Spinal cord (tissue), 10 donors: Measurements from ENCODE around the gene FN3K. TPM values are rescaled to one million over a fixed set of nuclear protein-coding genes. Genes with fewer than 3 reads are reported as not detected.
"Not testable (repeated sequence)": the region's sequence is repeated elsewhere in the genome, so short reads cannot be mapped to it uniquely, and the experiment has no call there.

Experiments used
- DNase-seq, 6 donors: peaks; one replicate each; pipeline versions ENCODE4 v3.0.0 to v3.0.0-alpha.2; 2013 to 2015; ENCODE audit warnings: low spot score in 6 of 6, low read depth in 4 of 6
- H3K27ac ChIP-seq: one replicate; pipeline ENCODE4 v1.5.1; 2013; ENCODE audit warnings: low read depth, low read length, control low read depth
- H3K27me3 ChIP-seq: one replicate; pipeline ENCODE4 v1.6.1; 2013; ENCODE audit warnings: low read length; ENCODE audit not compliant: control insufficient read depth, insufficient read depth
- H3K36me3 ChIP-seq: one replicate; pipeline ENCODE4 v1.6.1; 2013; ENCODE audit warnings: low read length; ENCODE audit not compliant: control insufficient read depth, insufficient read depth
- H3K4me1 ChIP-seq: one replicate; pipeline ENCODE4 v1.6.1; 2013; ENCODE audit warnings: low read length; ENCODE audit not compliant: control insufficient read depth, insufficient read depth
- H3K4me3 ChIP-seq: one replicate; pipeline ENCODE4 v1.5.1; 2013; ENCODE audit warnings: low read depth, low read length, control low read depth
- H3K9me3 ChIP-seq: one replicate; pipeline ENCODE4 v1.6.1; 2013; ENCODE audit warnings: low read length; ENCODE audit not compliant: control insufficient read depth, insufficient read depth
- WGBS: methylation state at CpG from one replicate; pipeline ENCODE4 v1.1.5; 2013; ENCODE audit warnings: missing lambda C conversion rate; ENCODE audit not compliant: insufficient coverage; 5-methylcytosine and 5-hydroxymethylcytosine counted together
- polyA plus RNA-seq, 2 donors: library from polyadenylated mRNA; unstranded; fragments of 120-200 nt; gene quantifications; one replicate each; pipeline ENCODE4 v1.2.1, GENCODE V29; 2013; ENCODE audit not compliant: insufficient read length in 2 of 2
- total RNA-seq, 2 donors: library from RNA; depleted of rRNA in 1 of 2; stranded (reverse); fragments of 120-200 nt in 1 of 2; fragments of >200 nt in 1 of 2; gene quantifications; one replicate each; pipeline versions ENCODE4 v1.2.3 to v1.2.4, GENCODE V29; 2013 to 2014
- donor health status: healthy.

The FN3K gene
- total and polyA plus RNA-seq, 4 donors: 11.7 to 78.1 (median 48.5) TPM

DNA sequence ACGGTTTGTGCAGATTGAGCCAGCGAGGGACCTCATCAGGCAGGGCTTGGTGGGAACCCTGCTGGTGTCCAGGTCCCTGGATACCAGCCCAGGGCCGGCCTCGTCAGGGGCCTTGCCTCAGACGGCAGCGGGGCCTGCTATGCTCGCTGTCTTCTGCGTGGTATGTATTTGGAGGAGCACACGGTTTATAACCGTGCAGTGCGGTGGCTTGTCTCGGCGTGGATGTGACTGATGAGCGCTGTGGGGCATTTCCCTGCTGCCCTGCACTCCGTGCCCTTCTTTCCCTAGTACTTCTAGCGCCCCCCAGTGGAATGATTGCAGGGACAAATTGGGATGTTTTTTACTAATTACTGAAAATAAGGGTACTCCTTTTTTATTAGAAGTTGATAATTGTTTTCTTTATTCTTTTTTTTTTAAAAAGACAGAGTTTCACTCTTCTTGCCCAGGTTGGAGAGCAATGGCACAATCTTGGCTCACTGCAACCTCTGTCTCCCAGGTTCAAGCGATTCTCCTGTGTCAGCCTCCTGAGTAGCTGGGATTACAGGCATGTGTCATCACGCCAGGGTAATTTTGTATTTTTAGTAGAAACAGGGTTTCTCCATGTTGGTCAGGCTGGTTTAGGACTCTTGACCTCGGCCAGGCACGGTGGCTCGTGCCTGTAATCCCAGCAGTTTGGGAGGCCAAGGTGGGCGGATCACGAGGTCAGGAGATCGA is 31.8 kb downstream of the FN3K start:
- WGBS: 91% methylated on average over 16 of the region's 24 CpGs

GRCh38 chr17:82769041-82769440 is 33.6 kb downstream of the FN3K start:
- H3K9me3 ChIP-seq: no peaks in the 10 kb centered on the region
- H3K36me3 ChIP-seq: peaks cover 67% of the 10 kb centered on the region
- peaks cover 4% of the 10 kb centered on the region for H3K4me1 ChIP-seq
- H3K4me3 ChIP-seq: no peak overlapping the region
- WGBS: 95% methylated on average over 6 of the region's 7 CpGs
- H3K27me3 ChIP-seq: no peaks in the 10 kb centered on the region
- no peak for DNase-seq
- no peak overlapping the region for H3K27ac ChIP-seq

More for the DNA sequence above, 31.8 kb downstream of the FN3K start:
- Histone ChIP-seq H3K9me3 (no peaks in the 10 kb centered on the region), H3K4me3 (no peak overlapping the region), H3K27ac (no peak overlapping the region), H3K36me3 (peaks cover 57% of the 10 kb centered on the region), H3K4me1 (peaks cover 4% of the 10 kb centered on the region), H3K27me3 (no peaks in the 10 kb centered on the region)
- peak in 1 of 6 donors; percentile 43 for DNase-seq

GRCh38 chr17:82772026-82772425 is 36.6 kb downstream of the FN3K start:
- Histone ChIP-seq H3K27ac (no peak overlapping the region), H3K36me3 (peaks cover 67% of the 10 kb centered on the region), H3K9me3 (no peaks in the 10 kb centered on the region), H3K4me3 (no peak overlapping the region), H3K4me1 (peaks cover 8% of the 10 kb centered on the region), H3K27me3 (no peaks in the 10 kb centered on the region)
- WGBS: 88% methylated on average over 3 of the region's 3 CpGs
- DNase-seq: no peak

GRCh38 chr17:82774456-82774855 is 39.0 kb downstream of the FN3K start:
- not testable (repeated sequence) for DNase-seq, H3K4me3 ChIP-seq, H3K27me3 ChIP-seq, H3K27ac ChIP-seq, H3K9me3 ChIP-seq, H3K4me1 ChIP-seq
- peaks cover 55% of the 10 kb centered on the region for H3K36me3 ChIP-seq
- WGBS: 88% methylated on average over 15 of the region's 19 CpGs

DNA sequence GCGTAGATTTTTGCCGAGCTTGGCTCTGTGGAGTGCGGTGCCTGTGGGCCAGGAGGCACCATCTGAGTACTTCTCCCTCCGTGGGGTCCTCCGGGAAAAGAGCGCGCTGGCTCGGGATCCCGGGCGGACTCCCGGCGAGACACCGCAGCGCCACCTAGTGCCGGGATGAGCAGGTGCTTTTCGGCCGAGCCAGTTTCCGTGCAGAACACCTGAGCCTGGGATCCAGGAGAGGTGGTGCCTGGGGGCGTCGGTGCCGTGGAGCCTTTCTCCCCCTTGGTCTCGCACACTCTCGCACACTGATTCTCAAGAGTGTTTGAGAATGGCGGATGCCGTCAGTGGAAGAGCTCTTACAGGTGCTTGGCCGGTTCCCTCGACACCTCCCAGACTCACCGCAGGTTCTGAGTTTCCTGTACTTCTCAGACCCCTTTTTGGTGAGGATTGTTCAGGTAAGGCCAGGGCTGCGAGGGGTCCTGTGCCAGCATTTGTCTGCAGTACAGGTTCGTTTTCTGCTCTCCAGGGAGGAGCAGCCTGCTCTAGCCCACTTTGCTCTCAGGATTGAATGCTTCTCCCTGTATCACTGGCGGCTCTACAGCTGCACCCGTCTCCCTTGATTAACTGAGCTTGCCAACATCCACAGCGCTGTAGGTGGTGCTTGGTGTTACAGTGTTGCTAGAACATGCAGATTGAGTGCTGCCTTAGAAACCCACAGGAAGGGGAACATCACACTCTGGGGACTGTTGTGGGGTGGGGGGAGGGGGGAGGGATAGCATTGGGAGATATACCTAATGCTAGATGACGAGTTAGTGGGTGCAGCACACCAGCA is 39.8 kb downstream of the FN3K start:
- Histone ChIP-seq H3K4me3 (no peak overlapping the region), H3K36me3 (peaks cover 56% of the 10 kb centered on the region), H3K9me3 (no peaks in the 10 kb centered on the region), H3K27ac (no peak overlapping the region), H3K4me1 (peaks cover 8% of the 10 kb centered on the region), H3K27me3 (no peaks in the 10 kb centered on the region)
- DNase-seq: peak in 2 of 6 donors; percentile 68 to 72
- WGBS: 45% methylated on average over 29 of the region's 34 CpGs

DNA sequence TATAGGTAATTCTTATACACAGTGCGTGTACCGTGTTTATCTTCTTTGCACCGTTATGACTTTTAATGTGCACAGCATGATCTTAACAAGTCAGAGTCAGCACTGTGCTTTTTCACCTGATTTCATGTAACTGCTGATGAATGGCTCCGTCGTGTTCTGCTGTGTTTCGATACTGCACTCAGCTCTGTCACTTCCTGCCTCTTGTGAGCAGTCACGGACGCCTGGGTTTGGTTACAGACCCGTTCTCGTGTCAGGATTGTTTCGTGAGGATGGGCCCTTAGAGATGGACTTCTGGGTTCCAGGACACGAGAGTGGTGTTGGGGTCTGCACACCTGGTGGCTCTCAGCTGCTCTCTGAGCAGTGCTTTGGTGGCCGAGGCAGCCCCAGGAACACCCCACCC is 41.0 kb downstream of the FN3K start:
- Histone ChIP-seq H3K36me3 (peaks cover 54% of the 10 kb centered on the region), H3K27me3 (no peaks in the 10 kb centered on the region), H3K4me1 (peaks cover 9% of the 10 kb centered on the region), H3K4me3 (no peak overlapping the region), H3K27ac (no peak overlapping the region), H3K9me3 (no peaks in the 10 kb centered on the region)
- no peak for DNase-seq
- WGBS: 95% methylated on average over 13 of the region's 13 CpGs

- Histone ChIP-seq H3K36me3 (peaks cover 57% of the 10 kb centered on the region), H3K4me1 (peaks cover 20% of the 10 kb centered on the region)
- WGBS: 99% methylated on average over 6 of the region's 21 CpGs
- H3K27ac ChIP-seq, DNase-seq, H3K4me3 ChIP-seq, H3K9me3 ChIP-seq, H3K27me3 ChIP-seq: not testable (repeated sequence)
Observed at GRCh38 chr17:82777778-82778375, 42.5 kb downstream of the FN3K start.

DNA sequence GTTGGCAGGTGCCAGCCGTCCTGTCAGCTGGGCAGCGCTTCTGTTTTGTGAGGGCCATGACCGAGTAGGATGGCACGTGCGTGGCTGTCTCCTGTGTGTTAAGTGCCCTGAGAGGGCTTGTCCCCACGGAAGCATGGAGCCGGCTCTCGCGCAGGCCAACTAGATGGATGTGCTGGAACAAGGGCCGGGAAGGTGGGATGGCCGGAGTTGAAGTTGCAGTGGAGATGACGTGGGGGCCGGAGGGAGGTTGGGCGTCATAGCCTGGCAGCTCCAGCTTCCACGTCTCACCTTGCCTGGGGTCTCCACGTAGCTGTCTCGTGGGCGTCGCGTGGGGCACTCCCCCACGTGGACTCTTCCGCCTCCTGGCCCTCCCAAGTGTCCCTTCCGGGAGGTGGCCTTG is 44.1 kb downstream of the FN3K start:
- peaks cover 20% of the 10 kb centered on the region for H3K4me1 ChIP-seq
- H3K9me3 ChIP-seq: no peaks in the 10 kb centered on the region
- no peak for DNase-seq
- H3K4me3 ChIP-seq: no peak overlapping the region
- no peak overlapping the region for H3K27ac ChIP-seq
- WGBS: 94% methylated on average over 23 of the region's 23 CpGs
- H3K27me3 ChIP-seq: no peaks in the 10 kb centered on the region
- H3K36me3 ChIP-seq: peaks cover 66% of the 10 kb centered on the region

DNA sequence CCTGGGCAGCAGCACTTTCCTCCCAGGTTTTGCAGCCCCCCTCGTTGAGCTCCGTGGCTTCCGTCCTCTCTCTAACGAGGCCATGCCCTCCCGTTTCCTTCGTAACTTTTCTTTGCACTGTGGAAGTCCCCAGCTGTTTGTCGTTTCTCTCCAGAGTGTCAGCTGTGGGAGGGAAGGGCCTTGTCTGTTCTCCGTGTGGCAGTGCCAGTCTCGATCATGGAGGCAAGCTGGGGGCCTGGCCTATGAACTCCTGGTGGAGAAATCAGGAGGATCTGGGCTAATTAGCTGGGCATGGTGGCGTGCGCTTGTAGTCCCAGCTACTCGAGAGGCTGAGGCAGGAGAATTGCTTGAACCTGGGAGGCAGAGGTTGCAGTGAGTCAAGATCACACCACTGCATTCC is 44.8 kb downstream of the FN3K start:
- Histone ChIP-seq H3K4me3 (no peak overlapping the region), H3K4me1 (peaks cover 15% of the 10 kb centered on the region), H3K27me3 (no peaks in the 10 kb centered on the region), H3K27ac (no peak overlapping the region), H3K36me3 (peaks cover 66% of the 10 kb centered on the region), H3K9me3 (no peaks in the 10 kb centered on the region)
- DNase-seq: no peak
- WGBS: 74% methylated on average over 11 of the region's 12 CpGs
